ENCODE measurements around the gene VASH2. TPM values are rescaled to one million over a fixed set of nuclear protein-coding genes. Genes with fewer than 3 reads are reported as not detected.

The VASH2 gene
- total RNA-seq, 4 donors from 2014 or later = 0.24 to 2.0 (median 1.1) TPM

GRCh38 chr1:212994926-212995325, 44.6 kb downstream of the VASH2 start:
- no peak for DNase-seq
- H3K27me3 ChIP-seq = no peaks in the 10 kb centered on the region
- H3K36me3 ChIP-seq = peaks cover 10 to 22% of the 10 kb centered on the region in 2 donors
- H3K9me3 ChIP-seq = no peaks in the 10 kb centered on the region
- no peak for TF ChIP-seq POLR2A (IDR thresholded peaks at IDR 0.05)
- TF ChIP-seq CTCF (IDR thresholded peaks at IDR 0.05) = no peak
- no peak overlapping the region for H3K4me3 ChIP-seq (replicated peaks in 1 of 3)
- intact Hi-C loops (cut with DNase I) = no loop called here
- H3K27ac ChIP-seq = no peak overlapping the region
- no peaks in the 10 kb centered on the region for H3K4me1 ChIP-seq
- WGBS, 2 donors = 93 to 94% methylated on average over 3 of the region's 3 CpGs

DNA sequence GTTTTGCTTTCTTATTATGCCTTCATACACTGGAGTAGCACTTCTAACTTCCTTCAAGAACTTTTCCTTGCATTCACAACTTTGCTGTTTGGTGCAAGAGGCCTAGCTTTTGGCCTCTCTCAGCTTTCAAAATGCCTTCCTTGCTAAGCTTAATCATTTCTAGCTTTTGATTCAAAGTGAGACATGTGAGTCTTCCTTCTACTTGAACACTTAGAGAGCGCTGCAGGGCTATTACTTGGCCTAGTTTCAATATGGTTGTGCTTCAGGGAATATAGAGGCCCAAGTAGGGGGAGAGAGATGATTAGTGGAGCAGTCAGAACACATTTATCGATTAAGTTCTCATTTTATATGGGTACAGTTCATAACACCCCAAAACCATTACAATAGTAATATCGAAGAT, 52.9 kb downstream of the VASH2 start:
- no peaks in the 10 kb centered on the region for H3K27me3 ChIP-seq
- H3K36me3 ChIP-seq = peaks cover 6 to 26% of the 10 kb centered on the region in 2 donors
- no peaks in the 10 kb centered on the region for H3K4me1 ChIP-seq
- no peak overlapping the region for H3K4me3 ChIP-seq (replicated peaks in 1 of 3)
- DNase-seq = no peak
- intact Hi-C loops (cut with DNase I) = no loop called here
- WGBS, 2 donors = 86 to 90% methylated on average over 3 of the region's 3 CpGs
- no peak for TF ChIP-seq CTCF (IDR thresholded peaks at IDR 0.05)
- no peak for TF ChIP-seq POLR2A (IDR thresholded peaks at IDR 0.05)
- H3K9me3 ChIP-seq = no peaks in the 10 kb centered on the region
- H3K27ac ChIP-seq = no peak overlapping the region

DNA sequence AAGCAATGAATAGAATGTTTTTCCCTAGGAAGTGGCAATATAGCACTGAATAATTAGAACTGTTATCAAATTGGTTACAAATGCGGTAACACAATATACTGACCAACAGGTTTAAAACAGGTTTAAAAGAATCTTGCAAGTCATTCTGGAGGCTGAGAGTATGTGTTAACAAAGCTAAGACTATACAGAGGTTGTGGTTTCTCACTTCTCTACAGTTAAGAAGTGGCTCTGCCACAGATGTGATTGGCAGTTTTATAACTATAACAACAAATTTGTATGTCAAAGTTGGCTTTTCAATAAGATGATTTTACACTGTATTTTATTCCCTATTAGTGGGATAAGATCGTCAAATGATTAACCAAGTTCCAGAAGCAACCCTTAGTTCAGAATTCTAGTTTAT, 58.2 kb downstream of the VASH2 start:
- TF ChIP-seq CTCF (IDR thresholded peaks at IDR 0.05) = no peak
- TF ChIP-seq POLR2A (IDR thresholded peaks at IDR 0.05) = no peak
- Histone ChIP-seq H3K4me3 (replicated peaks in 1 of 3) (no peak overlapping the region), H3K36me3 (peaks cover 6 to 21% of the 10 kb centered on the region in 2 donors), H3K27ac (no peak overlapping the region), H3K4me1 (peaks cover 0 to 3% of the 10 kb centered on the region in 2 donors), H3K9me3 (no peaks in the 10 kb centered on the region), H3K27me3 (no peaks in the 10 kb centered on the region)
- DNase-seq = no peak
- intact Hi-C loops (cut with DNase I) = no loop called here
- WGBS, 2 donors = 89 to 92% methylated on average over 2 of the region's 2 CpGs

- intact Hi-C loops (cut with DNase I) = loop anchor here (10.0 kb wide), 1 partner anchor 220 kb away; the partner anchor contains the start of genes NSL1 and TATDN3
- DNase-seq = no peak
- peak overlapping the region; percentile 78 to 87 (median 87) for H3K27ac ChIP-seq
- H3K27me3 ChIP-seq = no peaks in the 10 kb centered on the region
- peak overlapping the region; percentile 11 to 89 (median 53) for H3K4me3 ChIP-seq (replicated peaks in 1 of 3)
- 18 to 19% methylated on average over 7 of the region's 7 CpGs for WGBS, 2 donors
- H3K36me3 ChIP-seq = no peaks in the 10 kb centered on the region
- H3K9me3 ChIP-seq = no peaks in the 10 kb centered on the region
- TF ChIP-seq CTCF (IDR thresholded peaks at IDR 0.05) (no peak), POLR2A (IDR thresholded peaks at IDR 0.05) (no peak)
- H3K4me1 ChIP-seq = peaks cover 12 to 18% of the 10 kb centered on the region in 2 donors
These were observed 64.3 kb downstream of the VASH2 start for GRCh38 chr1:213014642-213015041.

DNA sequence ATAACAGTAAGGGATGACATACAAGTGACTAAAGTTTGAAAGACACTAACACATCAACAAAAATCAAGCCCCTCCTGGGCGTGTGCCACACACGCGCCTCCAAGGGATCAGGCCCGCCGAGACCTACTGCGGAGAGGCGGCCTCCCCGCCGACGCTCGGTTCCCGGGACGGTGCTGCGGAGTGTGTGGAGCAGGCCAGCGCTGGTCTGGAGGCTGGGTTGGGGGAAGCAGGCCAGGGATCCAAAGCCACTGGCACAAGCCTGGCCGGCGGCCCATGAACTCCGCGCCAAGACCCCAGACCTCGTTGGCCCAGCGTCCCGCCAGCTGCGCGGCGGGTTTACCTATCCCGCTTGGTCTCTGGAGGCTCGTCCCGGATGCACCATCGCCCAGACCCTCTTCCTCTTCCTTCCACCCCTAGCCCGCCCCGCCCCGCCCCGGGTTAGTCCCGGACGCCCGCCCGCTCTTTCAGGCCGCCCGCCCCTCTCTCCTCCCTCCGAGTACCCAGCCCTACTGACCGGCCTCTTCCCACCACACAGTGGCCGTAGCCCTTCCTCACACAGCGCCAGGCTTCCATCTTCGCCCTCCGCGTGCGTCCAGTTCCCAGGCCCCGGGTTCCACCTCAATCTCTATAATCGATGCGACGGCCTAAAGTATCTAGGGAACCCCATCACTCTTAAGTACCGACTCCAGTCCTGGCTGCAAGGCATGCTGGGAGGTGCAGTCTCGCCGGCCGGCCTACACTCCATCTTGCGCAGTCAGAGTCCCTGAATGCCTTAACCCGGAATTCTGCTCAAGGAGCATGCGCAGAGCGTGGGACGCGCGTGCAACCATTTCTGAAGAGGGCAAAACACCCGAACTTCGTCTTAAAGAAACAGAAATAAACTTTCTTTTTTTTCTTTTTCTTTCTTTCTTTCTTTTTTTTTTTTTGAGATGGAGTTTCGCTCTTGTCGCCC, 65.0 kb downstream of the VASH2 start, which contains the start of gene ANGEL2:
Gene ANGEL2, minus strand, starts transcription at position 769 of the 952 bp plus-strand sequence. Its CDS starts 196 bp downstream, at position 573.
- no peaks in the 10 kb centered on the region for H3K36me3 ChIP-seq
- peak within 1 kb of the TSS; percentile 78 to 87 (median 87) for H3K27ac ChIP-seq
- intact Hi-C loops (cut with DNase I) = loop anchor here (10.0 kb wide), 1 partner anchor 221 kb away; the partner anchor contains the start of genes NSL1 and TATDN3
- peak; percentile 96 to 97 for DNase-seq
- H3K9me3 ChIP-seq = no peaks in the 10 kb centered on the region
- no peaks in the 10 kb centered on the region for H3K27me3 ChIP-seq
- WGBS, 2 donors = 0 to 1% methylated on average over 34 to 57 of the region's 66 CpGs
- TF ChIP-seq CTCF (IDR thresholded peaks at IDR 0.05) (no peak), POLR2A (IDR thresholded peaks at IDR 0.05) (peak in 1 of 2 donors; percentile 68)
- peaks cover 12 to 18% of the 10 kb centered on the region in 2 donors for H3K4me1 ChIP-seq
- H3K4me3 ChIP-seq (replicated peaks in 1 of 3) = peak within 1 kb of the TSS; percentile 11 to 89 (median 53)

Data from thyroid gland (tissue), 4 donors.